K562 (cell line): ENCODE data around the gene PAF1. TPM values are rescaled to one million over a fixed set of nuclear protein-coding genes. Genes with fewer than 3 reads are reported as not detected.

Experiments used
- ATAC-seq: fragments of 200-7000 bp; cut with Tn5 transposase; 3 replicates; pipeline ENCODE4 v1.9.1; 2020; ENCODE audit warnings: moderate library complexity
- BruUV-seq: library from RNA; stranded (reverse); fragments of 400-500 nt; replicated peaks from 2 replicates; lab custom pipeline; 2021; lab: Mats Ljungman, UMichigan
- CTCF ChIA-PET: fragments of 300-600 bp; formaldehyde crosslinking; extraction: SDS; loops from one replicate; lab custom pipeline; 2021; ENCODE audit warnings: low intra/inter-chr PET ratio; lab: Yijun Ruan, JAX
- POLR2A ChIA-PET: fragments of 300-600, 350-650 bp; sonication (Branson Sonifier 250); formaldehyde crosslinking; extraction: SDS; loops from one replicate; lab custom pipeline; 2021; ENCODE audit warnings: antibody characterized with exemption, inconsistent platforms; lab: Yijun Ruan, JAX
- DNase-seq, 4 experiments: peaks; one replicate each; pipeline versions ENCODE4 v3.0.0 to v3.0.0-alpha.2; 2011 to 2018; ENCODE audit warnings: low spot score in 3 of 4, mixed read lengths in 3 of 4; ENCODE audit errors: extremely low read depth in 1 of 4
- FAIRE-seq: peaks from 2 replicates; lab custom pipeline; 2011; peaks lifted over from hg19 to GRCh38; lab: Jason Lieb, UNC
- H2AFZ ChIP-seq: 2 replicates; pipeline ENCODE4 v1.6.0; 2011; ENCODE audit warnings: low read depth, low read length, control low read depth, inconsistent platforms
- H3K27ac ChIP-seq: fragments of 200-600 bp; 3 replicates; pipeline ENCODE4 v1.8.0; 2011; ENCODE audit warnings: low read depth, mild to moderate bottlenecking, control low read depth, inconsistent platforms, low read length, moderate library complexity, mixed read lengths; ENCODE audit errors: extremely low read depth
- H3K27me3 ChIP-seq, 2 experiments: fragments of 300-600 bp in 1 of 2; 2 replicates in 1 of 2; 3 replicates in 1 of 2; pipeline versions ENCODE4 v1.6.0 to v1.8.0; 2011; ENCODE audit warnings: inconsistent platforms in 2 of 2, low read length in 2 of 2, mild to moderate bottlenecking in 1 of 2, mixed read lengths in 1 of 2, moderate library complexity in 1 of 2; ENCODE audit not compliant: control insufficient read depth in 2 of 2, insufficient read depth in 2 of 2
- H3K36me3 ChIP-seq: fragments of 300-600 bp; 3 replicates; pipeline ENCODE4 v1.8.0; 2011; ENCODE audit warnings: mild to moderate bottlenecking, low read length, inconsistent platforms; ENCODE audit not compliant: control insufficient read depth, insufficient read depth
- H3K4me1 ChIP-seq, 2 experiments: fragments of 200-600 bp in 1 of 2; replicated peaks in 1 of 2; 2 replicates in 1 of 2; 3 replicates in 1 of 2; pipeline versions ENCODE4 v1.5.1 to v1.8.0; 2011; ENCODE audit warnings: inconsistent platforms in 2 of 2, low read length in 2 of 2, mild to moderate bottlenecking in 1 of 2, mixed read lengths in 1 of 2, moderate library complexity in 1 of 2; ENCODE audit not compliant: control insufficient read depth in 2 of 2, insufficient read depth in 2 of 2
- H3K4me2 ChIP-seq: 2 replicates; pipeline ENCODE4 v1.6.1; 2011; ENCODE audit warnings: low read length, control low read depth, inconsistent platforms, mixed read lengths; ENCODE audit not compliant: insufficient read depth
- H3K4me3 ChIP-seq: fragments of 200-600 bp; sonication (generic), shearing (Covaris generic); 2 replicates; pipeline ENCODE4 v1.5.1; 2016; ENCODE audit warnings: control low read depth, inconsistent platforms
- H3K79me2 ChIP-seq: fragments of 200-600 bp; 3 replicates; pipeline ENCODE4 v1.8.0; 2011; ENCODE audit warnings: low read length, inconsistent platforms; ENCODE audit not compliant: control insufficient read depth, insufficient read depth
- H3K9ac ChIP-seq, 2 experiments: 2 replicates each; pipeline versions ENCODE4 v1.6.0 to v1.6.1; 2011; ENCODE audit warnings: low read depth in 2 of 2, low read length in 2 of 2, control low read depth in 1 of 2, inconsistent platforms in 1 of 2, mild to moderate bottlenecking in 1 of 2, mixed read lengths in 1 of 2; ENCODE audit not compliant: insufficient read depth in 1 of 2
- H3K9me1 ChIP-seq: one replicate; pipeline ENCODE4 v1.6.0; 2011; ENCODE audit warnings: inconsistent platforms, mild to moderate bottlenecking, low read length, moderate library complexity; ENCODE audit not compliant: control insufficient read depth, insufficient read depth
- H3K9me3 ChIP-seq: replicated peaks from 2 replicates; pipeline ENCODE4 v1.5.1; 2011; ENCODE audit warnings: low read depth, low read length, inconsistent platforms; ENCODE audit not compliant: control insufficient read depth, insufficient read depth
- H4K20me1 ChIP-seq: replicated peaks from 2 replicates; pipeline ENCODE4 v1.6.1; 2011; ENCODE audit warnings: low read length, inconsistent platforms, mixed read lengths; ENCODE audit not compliant: control insufficient read depth, insufficient read depth
- ARID3B ChIP-seq: fragments of 250-450 bp; sonication (Bioruptor Pico); IDR thresholded peaks from 2 replicates; pipeline ENCODE4 v1.4.0; 2020; ENCODE audit warnings: borderline replicate concordance
- CBFB ChIP-seq: sonication (generic); formaldehyde crosslinking; IDR thresholded peaks from 2 replicates; pipeline ENCODE4 v1.4.0; 2020; ENCODE audit warnings: mild to moderate bottlenecking, missing genetic modification reagents
- CBX1 ChIP-seq: sonication (generic); IDR thresholded peaks from 2 replicates; pipeline ENCODE4 v1.6.1; 2016; ENCODE audit warnings: antibody characterized with exemption, low read depth, mild to moderate bottlenecking
- CTCF ChIP-seq, 3 experiments: IDR thresholded peaks in 2 of 3; conservative IDR thresholded peaks in 1 of 3; 2 replicates each; pipeline ENCODE4 v1.5.1; 2011 to 2012; ENCODE audit warnings: low read length in 3 of 3, mild to moderate bottlenecking in 3 of 3, control low read depth in 2 of 3, improper control_type of control experiment in 1 of 3, inconsistent platforms in 1 of 3, low read depth in 1 of 3, mixed read lengths in 1 of 3, moderate library complexity in 1 of 3; ENCODE audit not compliant: insufficient read depth in 2 of 3
- MYC ChIP-seq, 2 experiments: fragments of 250-450 bp in 1 of 2; sonication (Bioruptor Pico) in 1 of 2; IDR thresholded peaks; 2 replicates each; pipeline versions ENCODE4 v1.5.1 to v1.6.1; 2012 to 2021; ENCODE audit warnings: low read depth in 2 of 2, borderline replicate concordance in 1 of 2, improper control_type of control experiment in 1 of 2, low read length in 1 of 2, mild to moderate bottlenecking in 1 of 2, moderate library complexity in 1 of 2
- POLR2G ChIP-seq: fragments of 200-400 bp; formaldehyde crosslinking; IDR thresholded peaks from 2 replicates; pipeline ENCODE4 v1.6.1; 2017; ENCODE audit warnings: low read depth, mild to moderate bottlenecking, antibody characterized with exemption, low read length, moderate library complexity
- RBM15 ChIP-seq: fragments of 200-400 bp; formaldehyde crosslinking; IDR thresholded peaks from 2 replicates; pipeline ENCODE4 v1.6.1; 2018; ENCODE audit warnings: mild to moderate bottlenecking, low read length, moderate library complexity; ENCODE audit not compliant: insufficient read depth
- SNRNP70 ChIP-seq: fragments of 200-400 bp; formaldehyde crosslinking; optimal IDR thresholded peaks from 2 replicates; pipeline ENCODE3; 2017; ENCODE audit warnings: low read depth, low read length
- ZBTB7A ChIP-seq: IDR thresholded peaks from 2 replicates; pipeline ENCODE4 v1.6.1; 2011; ENCODE audit warnings: low read depth, mild to moderate bottlenecking, low read length, moderate library complexity, borderline replicate concordance; ENCODE audit not compliant: control insufficient read depth
- whole genome bisulfite sequencing: fragments of 100-300 bp; shearing (Covaris generic); methylation state at CpG from one replicate; pipeline ENCODE4 v1.1.6; 2016; ENCODE audit warnings: low coverage, mixed read lengths; ENCODE audit not compliant: insufficient coverage; ENCODE audit errors: missing lambda C conversion rate; 5-methylcytosine and 5-hydroxymethylcytosine counted together
- in situ Hi-C: fragments of 300-500 bp; cut with MboI; formaldehyde crosslinking; loops from 4 replicates; pipeline ENCODE4 v1.15.0; 2018; ENCODE audit warnings: inconsistent platforms, mixed read lengths
- intact Hi-C: fragments of 100-400 bp; cut with micrococcal nuclease; formaldehyde crosslinking; loops from 2 replicates; pipeline ENCODE4 v1.14.2; 2022
- polyA plus RNA-seq, 8 experiments: library from polyadenylated mRNA; depleted of rRNA in 4 of 8; stranded (reverse) in 5 of 8; unstranded in 3 of 8; fragments of >200 nt; fragmentation: Nextera tagmentation in 2 of 8; fragmentation: Illumina TruSeq in 1 of 8; extraction: Ambion mirVana in 2 of 8; extraction: Trizol in 1 of 8; gene quantifications; 2 replicates each; pipeline versions ENCODE4 v1.2.1 to v1.2.3, GENCODE V29; 2011 to 2014; ENCODE audit warnings: inconsistent platforms in 1 of 8, missing spikeins in 1 of 8
- total RNA-seq, 7 experiments: library from RNA; depleted of rRNA in 6 of 7; stranded (reverse); fragments of >200 nt in 6 of 7; fragmentation: Illumina TruSeq in 2 of 7; extraction: Trizol in 2 of 7; gene quantifications; 2 replicates each; pipeline versions ENCODE4 v1.2.1 to v1.2.3, GENCODE V29; 2011 to 2021; ENCODE audit warnings: low replicate concordance in 1 of 7
- TF ChIP-seq, protein P1 (sequence below): fragments of 450-650 bp; IDR thresholded peaks from 2 replicates; pipeline ENCODE4 v1.6.1; 2017; ENCODE audit warnings: mild to moderate bottlenecking, moderate library complexity
- TF ChIP-seq, protein P2 (sequence below): sonication (generic); formaldehyde crosslinking; IDR thresholded peaks from 2 replicates; pipeline ENCODE4 v1.8.1; 2023; ENCODE audit warnings: mild to moderate bottlenecking, missing genetic modification reagents

PAF1 gene
- total and polyA plus RNA-seq, 9 of the 15 experiments (the other 6 are each of a cell fraction or from before 2014, with no cell fraction given): 1.5 to 45.0 (median 33.8) TPM

DNA sequence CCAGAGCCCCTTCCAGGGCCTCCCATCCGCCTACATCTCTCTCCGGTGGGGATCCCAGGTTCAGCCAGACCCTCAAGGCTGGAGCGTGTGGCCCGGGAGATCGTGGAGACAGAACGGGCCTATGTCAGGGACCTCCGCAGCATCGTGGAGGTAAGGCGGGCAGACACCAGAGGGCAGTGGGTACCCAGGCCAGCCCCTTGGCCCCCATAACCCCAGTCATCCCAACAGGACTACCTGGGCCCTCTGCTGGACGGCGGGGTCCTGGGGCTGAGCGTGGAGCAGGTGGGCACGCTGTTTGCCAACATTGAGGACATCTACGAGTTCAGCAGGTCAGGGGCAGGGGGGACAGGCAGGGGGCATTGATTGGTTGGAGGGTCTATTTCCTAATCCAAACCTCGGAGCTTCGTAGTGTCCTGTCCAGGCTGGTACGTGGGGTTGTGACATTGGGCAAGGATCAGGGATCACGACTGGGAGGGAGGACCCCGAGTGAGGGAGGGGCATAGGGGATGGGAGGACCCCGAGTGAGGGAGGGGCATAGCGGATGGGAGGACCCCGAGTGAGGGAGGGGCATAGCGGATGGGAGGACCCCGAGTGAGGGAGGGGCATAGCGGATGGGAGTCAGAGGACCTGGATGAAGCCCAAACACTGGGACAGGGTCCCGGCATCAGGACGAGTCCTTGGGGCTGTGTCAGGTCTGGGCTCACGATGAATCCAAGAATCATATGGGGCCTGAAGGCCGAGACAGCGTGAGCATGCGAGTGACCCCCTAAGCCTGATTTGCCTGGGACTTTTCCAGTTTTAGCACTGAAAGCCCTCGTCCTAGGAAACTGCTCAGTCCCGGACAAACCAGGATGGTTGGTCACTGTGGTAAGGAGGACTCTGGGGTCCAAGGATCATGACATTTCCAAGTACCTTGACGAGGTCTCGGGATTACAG lies 24.5 kb upstream of the PAF1 start:
- 93% methylated on average over 21 of the region's 35 CpGs for WGBS
- DNase-seq (no peak), ATAC-seq (no peak), FAIRE-seq (no peak)
- no peak overlapping the region for H3K4me3 ChIP-seq
- intact Hi-C loops (no loop called here), in situ Hi-C loops (no loop called here)
- no peak overlapping the region for H3K27ac ChIP-seq
- peaks cover 23% of the 10 kb centered on the region; the same call in 2 of the 3 replicates for H3K36me3 ChIP-seq
- H3K9me1 ChIP-seq: no peaks in the 10 kb centered on the region
- H3K9ac ChIP-seq: peak overlapping the region in 1 of 2 experiments; percentile 61; a peak in 2 of 4 replicates
- H3K9me3 ChIP-seq: no peaks in the 10 kb centered on the region
- H3K4me2 ChIP-seq: no peak overlapping the region
- H3K79me2 ChIP-seq: peaks cover 27% of the 10 kb centered on the region
- no peak overlapping the region for H2AFZ ChIP-seq
- no peaks in the 10 kb centered on the region for H3K27me3 ChIP-seq
- ChIA-PET CTCF (interaction anchor here (0.6 kb wide), 1 partner anchor 292 kb away, joined by 3 read pairs; no protein-coding TSS in a partner anchor), POLR2A (interaction anchor here (0.6 to 2.5 kb wide), 7 partner anchors 12 to 287 kb away, joined by 3 to 8 read pairs (median 5); partner anchors contain the start of gene RPS16)
- H4K20me1 ChIP-seq: no peaks in the 10 kb centered on the region
- H3K4me1 ChIP-seq: peaks cover 22 to 55% of the 10 kb centered on the region in 2 experiments
- no TSS peak for BruUV-seq
- TF ChIP-seq, protein P1, sequence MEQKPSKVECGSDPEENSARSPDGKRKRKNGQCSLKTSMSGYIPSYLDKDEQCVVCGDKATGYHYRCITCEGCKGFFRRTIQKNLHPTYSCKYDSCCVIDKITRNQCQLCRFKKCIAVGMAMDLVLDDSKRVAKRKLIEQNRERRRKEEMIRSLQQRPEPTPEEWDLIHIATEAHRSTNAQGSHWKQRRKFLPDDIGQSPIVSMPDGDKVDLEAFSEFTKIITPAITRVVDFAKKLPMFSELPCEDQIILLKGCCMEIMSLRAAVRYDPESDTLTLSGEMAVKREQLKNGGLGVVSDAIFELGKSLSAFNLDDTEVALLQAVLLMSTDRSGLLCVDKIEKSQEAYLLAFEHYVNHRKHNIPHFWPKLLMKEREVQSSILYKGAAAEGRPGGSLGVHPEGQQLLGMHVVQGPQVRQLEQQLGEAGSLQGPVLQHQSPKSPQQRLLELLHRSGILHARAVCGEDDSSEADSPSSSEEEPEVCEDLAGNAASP: no peak
- TF ChIP-seq, protein P2, sequence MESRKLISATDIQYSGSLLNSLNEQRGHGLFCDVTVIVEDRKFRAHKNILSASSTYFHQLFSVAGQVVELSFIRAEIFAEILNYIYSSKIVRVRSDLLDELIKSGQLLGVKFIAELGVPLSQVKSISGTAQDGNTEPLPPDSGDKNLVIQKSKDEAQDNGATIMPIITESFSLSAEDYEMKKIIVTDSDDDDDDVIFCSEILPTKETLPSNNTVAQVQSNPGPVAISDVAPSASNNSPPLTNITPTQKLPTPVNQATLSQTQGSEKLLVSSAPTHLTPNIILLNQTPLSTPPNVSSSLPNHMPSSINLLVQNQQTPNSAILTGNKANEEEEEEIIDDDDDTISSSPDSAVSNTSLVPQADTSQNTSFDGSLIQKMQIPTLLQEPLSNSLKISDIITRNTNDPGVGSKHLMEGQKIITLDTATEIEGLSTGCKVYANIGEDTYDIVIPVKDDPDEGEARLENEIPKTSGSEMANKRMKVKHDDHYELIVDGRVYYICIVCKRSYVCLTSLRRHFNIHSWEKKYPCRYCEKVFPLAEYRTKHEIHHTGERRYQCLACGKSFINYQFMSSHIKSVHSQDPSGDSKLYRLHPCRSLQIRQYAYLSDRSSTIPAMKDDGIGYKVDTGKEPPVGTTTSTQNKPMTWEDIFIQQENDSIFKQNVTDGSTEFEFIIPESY (CRISPR knock-in tag): 0 out of 2 replicates have a peak, but pooled peaks have one; percentile 25
- TF ChIP-seq ARID3B (CRISPR knock-in tag): no peak
- no peak for TF ChIP-seq RBM15
- peak; percentile 42; the same call in 1 of the 2 replicates for TF ChIP-seq ZBTB7A
- 0 out of 6 replicates have a peak, but pooled peaks of 1 of the 3 experiments have one; percentile 17 for TF ChIP-seq CTCF (IDR thresholded peaks at IDR 0.05 in 2 of 3, conservative IDR thresholded peaks at IDR 0.05 in 1 of 3; ENCODE audit: insufficient read depth in 2 of 3, low read depth in 1 of 3, low read length in 3 of 3)
- TF ChIP-seq SNRNP70: no peak
- TF ChIP-seq POLR2G: peak; percentile 60
- no peak for TF ChIP-seq CBFB
- TF ChIP-seq MYC (IDR thresholded peaks at IDR 0.05; ENCODE audit: low read depth, low read length): no peak
- no peak for TF ChIP-seq MYC (CRISPR knock-in tag; IDR thresholded peaks at IDR 0.05; ENCODE audit: borderline replicate concordance, low read depth)
- TF ChIP-seq CBX1: no peak
